Smooth muscle cell (in vitro differentiated cells): ENCODE data around the gene CNTNAP5. TPM values are rescaled to one million over a fixed set of nuclear protein-coding genes. Genes with fewer than 3 reads are reported as not detected.

ENCODE experiments used
- DNase-seq: peaks from one replicate; lab custom pipeline; 2025; ENCODE audit not compliant: unreplicated experiment; lab: John Stamatoyannopoulos, UW
- H2AFZ ChIP-seq: fragments of 200-600 bp; sonication (generic); 2 replicates; pipeline ENCODE4 v1.6.0; 2016; ENCODE audit warnings: antibody characterized with exemption, low read depth, mild to moderate bottlenecking
- H3F3A ChIP-seq: fragments of 200-600 bp; sonication (generic); 2 replicates; pipeline ENCODE4 v1.6.0; 2017; ENCODE audit warnings: antibody characterized with exemption, low read depth
- H3K27ac ChIP-seq: fragments of 200-600 bp; sonication (generic); 2 replicates; pipeline ENCODE4 v1.5.1; 2016; ENCODE audit warnings: low read depth, mild to moderate bottlenecking
- H3K27me3 ChIP-seq: fragments of 200-600 bp; sonication (generic); 2 replicates; pipeline ENCODE4 v1.6.1; 2016; ENCODE audit warnings: low read depth, mild to moderate bottlenecking
- H3K36me3 ChIP-seq: fragments of 200-600 bp; sonication (generic); 2 replicates; pipeline ENCODE4 v1.5.1; 2016; ENCODE audit warnings: low read depth
- H3K4me1 ChIP-seq: fragments of 200-600 bp; sonication (generic); 2 replicates; pipeline ENCODE4 v1.5.1; 2016; ENCODE audit warnings: low read depth
- H3K4me2 ChIP-seq: fragments of 200-600 bp; sonication (generic); 2 replicates; pipeline ENCODE4 v1.6.0; 2016; ENCODE audit warnings: mild to moderate bottlenecking
- H3K4me3 ChIP-seq: fragments of 200-600 bp; sonication (generic); 2 replicates; pipeline ENCODE4 v1.5.1; 2016; ENCODE audit warnings: mild to moderate bottlenecking
- H3K79me2 ChIP-seq: fragments of 200-600 bp; sonication (generic); 2 replicates; pipeline ENCODE4 v1.6.0; 2016; ENCODE audit warnings: low read depth, mild to moderate bottlenecking
- H3K9ac ChIP-seq: fragments of 200-600 bp; sonication (generic); 2 replicates; pipeline ENCODE4 v1.6.0; 2016; ENCODE audit warnings: low read depth
- H3K9me3 ChIP-seq: fragments of 200-600 bp; sonication (generic); replicated peaks from 2 replicates; pipeline ENCODE4 v1.5.1; 2016; ENCODE audit warnings: low read depth
- H4K20me1 ChIP-seq: fragments of 200-600 bp; sonication (generic); 2 replicates; pipeline ENCODE4 v1.6.0; 2016; ENCODE audit warnings: low read depth
- CTCF ChIP-seq: fragments of 200-600 bp; sonication (generic); IDR thresholded peaks from 2 replicates; pipeline ENCODE4 v1.5.1; 2017; ENCODE audit warnings: borderline replicate concordance, mild to moderate bottlenecking, antibody characterized with exemption; ENCODE audit not compliant: insufficient read depth, poor library complexity, severe bottlenecking
- WGBS: methylation state at CpG from one replicate; pipeline ENCODE4 v1.1.7; 2016; ENCODE audit warnings: low lambda C conversion rate; 5-methylcytosine and 5-hydroxymethylcytosine counted together
- polyA plus RNA-seq: library from polyadenylated mRNA; unstranded; fragments of >200 nt; fragmentation: Nextera tagmentation; extraction: Ambion mirVana; gene quantifications from 2 replicates; pipeline ENCODE4 v1.2.1, GENCODE V29; 2016
- total RNA-seq: library from RNA; depleted of rRNA; stranded (reverse); fragments of >200 nt; gene quantifications from 2 replicates; pipeline ENCODE4 v1.2.3, GENCODE V29; 2014

The CNTNAP5 gene
- total and polyA plus RNA-seq, 2 experiments from 2014 or later, result not detected

DNA sequence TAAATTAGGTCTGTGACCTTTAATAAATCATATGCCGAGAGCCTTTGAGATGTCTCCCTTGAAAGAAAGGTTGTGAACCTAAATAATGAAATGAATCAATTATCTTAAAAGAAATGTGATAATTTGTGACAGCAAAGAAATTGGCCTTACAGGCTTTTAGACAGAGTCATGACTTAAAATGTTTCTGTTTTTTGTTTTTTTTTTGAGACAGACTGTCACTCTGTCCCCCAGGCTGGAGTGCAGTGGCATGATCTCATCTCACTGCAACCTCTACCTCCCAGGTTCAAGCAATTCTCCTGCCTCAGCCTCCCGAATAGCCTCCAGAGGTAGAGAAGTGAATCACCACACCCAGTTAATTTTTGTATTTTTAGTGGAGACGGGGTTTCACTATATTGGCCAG is 898.0 kb downstream of the CNTNAP5 start:
- Histone ChIP-seq H3F3A (no peaks in the 10 kb centered on the region), H3K4me3 (no peak overlapping the region), H3K27me3 (no peaks in the 10 kb centered on the region), H3K27ac (no peak overlapping the region), H2AFZ (no peak overlapping the region), H3K4me1 (no peaks in the 10 kb centered on the region), H3K79me2 (no peaks in the 10 kb centered on the region), H3K4me2 (no peak overlapping the region), H3K36me3 (no peaks in the 10 kb centered on the region), H4K20me1 (no peaks in the 10 kb centered on the region), H3K9ac (no peak overlapping the region), H3K9me3 (no peaks in the 10 kb centered on the region)
- no peak for DNase-seq
- TF ChIP-seq CTCF, result no peak
- 92% methylated on average over 3 of the region's 3 CpGs for WGBS

DNA sequence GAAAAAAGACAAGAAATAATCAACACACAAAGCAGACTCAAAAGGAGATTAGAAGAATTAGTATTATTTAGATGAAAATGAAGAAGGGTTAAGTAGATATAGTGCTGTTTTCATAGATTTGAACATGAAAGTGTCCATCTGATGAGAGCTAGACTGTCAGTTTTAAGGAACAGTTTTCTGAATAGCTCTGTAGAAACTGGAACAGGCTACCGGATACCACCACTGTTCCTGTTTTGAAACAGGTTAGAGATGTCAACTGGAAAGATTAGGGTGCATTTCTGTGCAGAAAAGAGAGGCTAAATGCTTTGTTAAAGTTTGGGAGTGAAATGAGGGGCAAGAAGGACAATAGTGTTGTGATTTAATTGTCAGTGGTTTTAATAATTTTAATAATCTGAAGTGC is 908.8 kb downstream of the CNTNAP5 start:
- WGBS, result 91% methylated on average over 1 of the region's 1 CpG
- Histone ChIP-seq H4K20me1 (no peaks in the 10 kb centered on the region), H3K36me3 (no peaks in the 10 kb centered on the region), H3K4me1 (no peaks in the 10 kb centered on the region), H3K4me2 (no peak overlapping the region), H3K9ac (no peak overlapping the region), H3K79me2 (no peaks in the 10 kb centered on the region), H3K4me3 (no peak overlapping the region), H2AFZ (no peak overlapping the region), H3K27ac (no peak overlapping the region), H3K9me3 (no peaks in the 10 kb centered on the region), H3F3A (no peaks in the 10 kb centered on the region), H3K27me3 (no peaks in the 10 kb centered on the region)
- no peak for DNase-seq
- no peak for TF ChIP-seq CTCF

- H3K9ac ChIP-seq, result no peak overlapping the region
- no peaks in the 10 kb centered on the region for H4K20me1 ChIP-seq
- no peaks in the 10 kb centered on the region for H3K36me3 ChIP-seq
- H2AFZ ChIP-seq, result no peak overlapping the region
- no peaks in the 10 kb centered on the region for H3K27me3 ChIP-seq
- WGBS, result 89% methylated on average over 2 of the region's 2 CpGs
- TF ChIP-seq CTCF, result no peak
- no peaks in the 10 kb centered on the region for H3K79me2 ChIP-seq
- H3K27ac ChIP-seq, result no peak overlapping the region
- H3K4me1 ChIP-seq, result no peaks in the 10 kb centered on the region
- no peaks in the 10 kb centered on the region for H3F3A ChIP-seq
- DNase-seq, result no peak
- no peak overlapping the region for H3K4me3 ChIP-seq
- H3K4me2 ChIP-seq, result no peak overlapping the region
- no peaks in the 10 kb centered on the region for H3K9me3 ChIP-seq
Measured at GRCh38 chr2:124953921-124954320, 928.8 kb downstream of the CNTNAP5 start.

DNA sequence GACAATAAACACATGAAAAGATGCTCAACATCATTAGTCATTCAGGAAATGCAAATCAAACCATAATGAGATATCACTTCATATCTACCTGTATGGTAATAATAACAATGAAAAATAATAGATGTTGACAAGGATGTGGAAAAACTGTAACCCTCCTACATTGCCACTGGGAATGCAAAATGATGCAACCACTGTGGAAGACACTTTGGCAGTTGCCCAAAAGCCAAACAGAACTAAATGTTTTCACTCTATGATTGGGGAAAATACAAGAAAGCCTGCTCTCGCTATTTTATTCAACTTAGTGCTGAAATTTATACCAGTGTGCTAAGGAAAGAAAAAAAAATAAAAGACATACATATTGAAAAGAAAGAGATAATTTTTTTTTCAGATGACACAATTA is 934.5 kb downstream of the CNTNAP5 start:
- Histone ChIP-seq H2AFZ (no peak overlapping the region), H3K4me1 (no peaks in the 10 kb centered on the region), H3K27ac (no peak overlapping the region), H3K9me3 (no peaks in the 10 kb centered on the region), H3K27me3 (no peaks in the 10 kb centered on the region), H3K36me3 (no peaks in the 10 kb centered on the region), H3K4me2 (no peak overlapping the region), H3F3A (no peaks in the 10 kb centered on the region), H3K79me2 (no peaks in the 10 kb centered on the region), H4K20me1 (no peaks in the 10 kb centered on the region), H3K9ac (no peak overlapping the region), H3K4me3 (no peak overlapping the region)
- no peak for TF ChIP-seq CTCF
- no peak for DNase-seq
- WGBS, result 65% methylated on average over 1 of the region's 1 CpG
